HG02973 (cell line): ENCODE results near the gene IKZF3.

Source experiments
- ATAC-seq: cut with Tn5 transposase; IDR thresholded peaks from one replicate; pipeline ENCODE4 v1.9.1; 2021; ENCODE audit warnings: moderate library complexity; ENCODE audit not compliant: unreplicated experiment

The IKZF3 gene

GRCh38 chr17:39818358-39819000 is 45.6 kb downstream of the IKZF3 start:
- ATAC-seq = no peak

GRCh38 chr17:39816272-39816671 is 47.8 kb downstream of the IKZF3 start:
- ATAC-seq = no peak

- ATAC-seq = no peak
These were observed 49.6 kb downstream of the IKZF3 start for GRCh38 chr17:39814497-39814896.

- no peak for ATAC-seq
These were observed 50.5 kb downstream of the IKZF3 start for GRCh38 chr17:39813631-39814030.

- no peak for ATAC-seq
These were observed 51.6 kb downstream of the IKZF3 start for GRCh38 chr17:39812466-39812865.

GRCh38 chr17:39810939-39811728 is 53.0 kb downstream of the IKZF3 start:
- no peak for ATAC-seq

GRCh38 chr17:39809221-39809620 is 54.9 kb downstream of the IKZF3 start:
- ATAC-seq = no peak

GRCh38 chr17:39808409-39808997 is 55.6 kb downstream of the IKZF3 start:
- no peak for ATAC-seq

GRCh38 chr17:39804839-39805238 is 59.3 kb downstream of the IKZF3 start:
- no peak for ATAC-seq

- ATAC-seq = no peak
These were observed 63.1 kb downstream of the IKZF3 start for GRCh38 chr17:39801055-39801454.

GRCh38 chr17:39800540-39800939 is 63.6 kb downstream of the IKZF3 start:
- ATAC-seq = no peak

- no peak for ATAC-seq
These were observed 64.7 kb downstream of the IKZF3 start for GRCh38 chr17:39799395-39799794.

- ATAC-seq = peak; percentile 80
These were observed 69.7 kb downstream of the IKZF3 start for GRCh38 chr17:39794249-39794970.

GRCh38 chr17:39793301-39793872 is 70.7 kb downstream of the IKZF3 start:
- ATAC-seq = no peak

GRCh38 chr17:39792526-39793221 is 71.4 kb downstream of the IKZF3 start:
- ATAC-seq = no peak

GRCh38 chr17:39791111-39791992 is 72.8 kb downstream of the IKZF3 start:
- ATAC-seq = no peak

GRCh38 chr17:39787743-39788484 is 76.2 kb downstream of the IKZF3 start:
- no peak for ATAC-seq

- ATAC-seq = no peak
These were observed 77.1 kb downstream of the IKZF3 start for GRCh38 chr17:39787041-39787440.

- no peak for ATAC-seq
These were observed 81.1 kb downstream of the IKZF3 start for GRCh38 chr17:39782980-39783379.
